Non-pigmented ciliary epithelial cell (primary cell): ENCODE measurements around the gene FZR1.
A peak's percentile ranks its signal among the peaks of the same experiment; 100 is the strongest.
"Not testable (repeated sequence)": the region's sequence is repeated elsewhere in the genome, so short reads cannot be mapped to it uniquely, and the experiment has no call there.

Source experiments
- DNase-seq: peaks from one replicate; pipeline ENCODE4 v3.0.0-alpha.2; 2010; ENCODE audit warnings: low read depth

The FZR1 gene

DNA sequence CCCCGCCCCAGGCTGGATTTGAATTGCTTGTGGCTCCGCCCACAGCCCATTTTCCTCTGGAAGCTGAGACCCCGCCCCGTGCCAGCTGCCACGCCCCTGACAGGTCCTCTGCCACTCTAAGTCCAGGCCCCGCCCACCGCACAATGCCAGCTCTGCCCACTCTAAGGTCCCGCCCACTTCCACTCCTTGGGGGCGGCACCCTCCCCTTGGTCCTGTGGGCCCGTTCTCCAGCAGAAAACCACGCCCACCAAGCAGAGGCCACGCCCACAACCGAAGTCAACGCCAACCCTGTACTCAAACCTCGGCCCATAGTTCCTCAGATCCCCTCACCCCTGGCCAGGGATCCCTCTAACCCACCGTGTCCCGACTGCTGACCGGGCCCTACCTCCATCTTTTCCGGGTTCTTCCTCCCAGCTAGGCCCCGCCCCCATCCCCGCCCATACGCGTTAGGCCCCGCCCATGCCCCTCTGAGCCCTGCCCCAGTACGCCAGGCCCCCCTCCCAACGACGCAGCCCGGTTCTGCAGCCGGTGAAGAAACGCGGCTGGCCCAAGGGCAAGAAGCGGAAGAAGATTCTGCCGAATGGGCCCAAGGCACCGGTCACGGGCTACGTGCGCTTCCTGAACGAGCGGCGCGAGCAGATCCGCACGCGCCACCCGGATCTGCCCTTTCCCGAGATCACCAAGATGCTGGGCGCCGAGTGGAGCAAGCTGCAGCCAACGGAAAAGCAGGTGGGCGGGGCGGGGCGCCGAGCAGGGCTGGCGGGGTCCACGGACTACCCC lies 67.9 kb downstream of the FZR1 start:
- DNase-seq, result peak; percentile 67

DNA sequence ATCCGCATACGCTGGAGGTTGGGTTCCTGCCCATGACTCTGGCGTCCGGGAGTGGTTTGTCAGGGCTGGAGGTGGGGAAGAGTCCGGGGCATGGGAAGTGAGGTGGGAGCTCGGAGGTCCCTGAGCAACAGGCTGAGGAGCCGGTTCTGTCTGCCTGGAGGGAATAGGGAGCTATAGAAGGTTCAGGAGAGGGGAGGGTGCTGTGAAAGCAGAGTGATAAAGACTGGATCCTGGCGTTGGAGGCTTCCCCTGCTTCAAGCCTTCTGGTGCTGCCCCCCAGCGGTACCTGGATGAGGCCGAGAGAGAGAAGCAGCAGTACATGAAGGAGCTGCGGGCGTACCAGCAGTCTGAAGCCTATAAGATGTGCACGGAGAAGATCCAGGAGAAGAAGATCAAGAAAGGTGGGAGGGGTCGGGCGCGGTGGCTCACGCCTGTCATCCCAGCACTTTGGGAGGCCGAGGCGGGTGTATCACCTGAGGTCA lies 69.2 kb downstream of the FZR1 start:
- DNase-seq, result no peak

DNA sequence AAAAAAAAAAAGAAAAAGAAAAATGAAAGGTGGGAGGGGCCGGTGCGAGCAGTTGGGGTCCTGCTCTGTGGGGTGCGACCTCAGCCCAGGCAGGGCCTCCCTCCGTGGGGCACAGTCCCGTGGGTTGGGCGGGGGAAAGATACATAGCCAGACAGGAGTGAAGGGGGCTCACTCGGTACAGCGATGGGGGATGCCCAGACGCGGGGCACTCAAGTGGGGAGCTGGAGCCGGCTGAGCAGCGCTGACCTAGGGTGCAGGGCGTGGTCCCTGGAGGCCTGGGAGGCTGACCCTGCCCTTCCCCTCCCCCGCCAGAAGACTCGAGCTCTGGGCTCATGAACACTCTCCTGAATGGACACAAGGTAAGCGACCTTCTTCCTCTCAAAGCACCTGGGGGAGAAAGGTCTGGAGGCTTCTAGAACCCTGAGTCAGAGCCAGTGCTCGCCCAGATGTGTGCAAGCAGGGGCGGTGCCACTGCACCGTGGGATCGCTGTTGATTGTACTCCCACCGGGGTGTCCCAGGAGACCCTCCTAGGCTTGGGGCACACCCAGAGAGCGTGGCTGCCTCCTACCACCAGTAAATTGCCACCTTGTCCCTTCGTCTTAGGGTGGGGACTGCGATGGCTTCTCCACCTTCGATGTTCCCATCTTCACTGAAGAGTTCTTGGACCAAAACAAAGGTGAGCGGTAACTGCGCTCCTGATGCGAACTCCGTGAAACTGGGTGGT lies 70.0 kb downstream of the FZR1 start:
- DNase-seq, result no peak

DNA sequence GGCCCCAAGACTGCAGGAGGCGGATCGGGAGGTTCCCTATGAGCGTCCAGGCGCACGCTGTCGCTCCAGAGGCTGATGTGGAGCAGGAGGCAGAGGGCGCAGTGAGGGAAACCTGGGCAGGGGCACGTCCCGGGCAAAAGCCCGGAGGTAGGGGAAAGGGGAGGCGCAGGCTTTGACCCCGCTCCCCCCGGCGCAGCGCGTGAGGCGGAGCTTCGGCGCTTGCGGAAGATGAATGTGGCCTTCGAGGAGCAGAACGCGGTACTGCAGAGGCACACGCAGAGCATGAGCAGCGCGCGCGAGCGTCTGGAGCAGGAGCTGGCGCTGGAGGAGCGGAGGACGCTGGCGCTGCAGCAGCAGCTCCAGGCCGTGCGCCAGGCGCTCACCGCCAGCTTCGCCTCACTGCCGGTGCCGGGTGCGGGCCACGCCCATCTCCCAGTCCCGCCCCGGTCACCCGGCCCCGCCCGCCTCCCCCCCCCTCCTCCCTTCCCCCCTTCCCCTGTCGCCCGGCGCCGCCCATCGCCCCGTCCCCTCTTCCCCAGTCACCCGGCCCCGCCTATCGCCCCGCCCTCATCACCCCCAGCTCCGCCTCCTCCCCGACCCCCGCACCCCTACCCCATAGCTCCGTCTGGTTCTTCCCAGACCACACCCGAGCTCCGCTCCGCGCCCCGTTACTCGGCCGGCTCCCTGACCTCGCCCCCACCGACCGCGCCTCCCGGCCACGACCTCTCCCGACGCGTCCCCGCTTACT lies 70.8 kb downstream of the FZR1 start:
- no peak for DNase-seq

DNA sequence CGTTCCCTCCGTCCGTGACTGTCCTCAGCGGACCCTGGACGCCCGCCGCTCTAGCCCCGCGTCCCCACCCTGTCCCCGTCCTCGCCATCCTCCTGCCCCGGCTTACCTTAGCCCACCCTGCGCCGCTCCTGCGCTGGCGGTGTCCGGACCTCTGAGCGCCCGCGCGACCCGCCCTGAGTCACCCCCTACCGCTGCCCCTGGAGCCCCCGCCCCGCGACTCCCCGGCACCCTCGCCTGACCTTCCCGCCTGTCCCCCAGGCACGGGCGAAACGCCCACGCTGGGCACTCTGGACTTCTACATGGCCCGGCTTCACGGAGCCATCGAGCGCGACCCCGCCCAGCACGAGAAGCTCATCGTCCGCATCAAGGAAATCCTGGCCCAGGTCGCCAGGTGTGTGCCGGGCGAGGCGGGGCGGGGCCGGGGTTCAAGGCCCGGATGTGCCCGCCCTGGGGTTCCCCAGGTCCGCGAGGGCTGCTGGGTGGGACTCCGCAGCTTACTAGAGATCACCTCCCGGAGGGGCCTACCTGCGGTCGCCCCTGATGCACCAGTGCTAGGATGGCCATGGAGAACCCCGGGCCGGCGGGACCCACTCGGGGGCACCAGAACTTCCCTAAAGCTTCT lies 71.7 kb downstream of the FZR1 start:
- DNase-seq, result no peak

DNA sequence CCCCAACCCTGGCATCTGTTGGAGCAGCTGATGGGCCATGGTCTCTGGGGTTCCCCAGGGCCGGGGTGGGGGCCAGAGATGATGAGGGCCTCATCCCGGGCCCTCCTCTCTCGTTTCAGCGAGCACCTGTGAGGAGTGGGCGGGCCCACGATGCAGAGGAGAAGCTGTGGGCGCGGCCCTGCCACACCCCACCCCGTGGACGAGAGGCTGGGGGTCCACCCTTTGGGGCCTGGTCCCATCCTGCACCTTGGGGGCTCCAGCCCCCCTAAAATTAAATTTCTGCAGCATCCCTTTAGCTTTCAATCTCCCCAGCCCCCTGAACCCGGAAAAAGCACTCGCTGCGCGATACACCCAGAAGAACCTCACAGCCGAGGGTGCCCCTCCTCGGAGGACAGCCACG lies 72.3 kb downstream of the FZR1 start:
- DNase-seq, result no peak

DNA sequence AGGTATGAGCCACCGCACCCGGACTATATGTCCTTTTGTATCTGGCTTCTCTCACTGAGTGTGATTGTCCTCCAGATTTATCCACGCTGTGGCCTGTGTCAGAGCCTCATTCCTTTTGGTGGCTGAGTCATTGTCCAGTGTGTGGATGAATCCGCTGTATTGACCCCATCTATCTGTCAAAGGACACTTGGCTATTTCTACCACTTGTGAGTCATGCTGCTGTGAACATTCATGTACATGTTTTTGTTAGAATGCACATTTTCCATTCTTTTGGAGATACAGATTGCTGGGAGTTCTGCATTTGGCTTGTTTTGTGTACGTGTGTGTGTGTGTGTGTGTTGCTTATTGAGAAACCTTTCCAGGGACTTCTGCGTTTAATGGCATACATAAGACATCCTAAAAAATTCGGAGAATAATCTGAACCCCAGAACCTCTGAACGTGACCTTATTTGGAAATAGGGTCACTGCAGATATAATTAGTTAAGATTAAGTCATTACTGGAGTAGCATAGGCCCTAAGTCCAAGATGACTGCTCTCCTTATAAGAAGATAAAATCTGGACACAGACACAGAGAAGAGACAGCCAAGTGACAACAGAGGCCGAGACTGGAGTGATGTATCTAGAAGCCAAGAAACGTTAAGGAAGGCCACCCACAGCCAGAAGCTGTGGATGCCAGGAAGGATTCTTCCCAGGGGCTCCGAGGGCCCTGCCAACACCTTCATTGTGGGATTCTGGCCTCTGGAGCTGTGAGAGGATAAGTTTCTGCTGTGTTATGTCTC lies 74.2 kb downstream of the FZR1 start:
- DNase-seq, result peak; percentile 83

DNA sequence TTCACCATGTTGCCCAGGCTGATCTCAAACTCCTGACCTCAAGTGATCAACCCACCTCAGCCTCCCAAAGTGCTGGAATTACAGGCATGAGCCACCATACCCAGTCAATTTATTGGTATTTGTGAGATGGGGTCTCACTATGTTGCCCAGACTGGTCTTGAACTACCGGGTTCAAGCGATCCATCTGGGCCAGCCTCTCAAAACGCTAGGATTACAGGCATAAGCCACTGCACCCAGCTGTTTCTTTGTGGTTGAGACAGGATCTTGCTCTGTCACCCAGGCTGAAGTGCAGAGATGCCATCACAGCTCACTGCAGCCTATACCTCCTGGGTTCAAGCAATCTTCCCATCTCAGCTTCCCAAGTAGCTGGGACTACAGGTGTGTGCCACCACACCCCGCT lies 75.7 kb downstream of the FZR1 start:
- not testable (repeated sequence) for DNase-seq

DNA sequence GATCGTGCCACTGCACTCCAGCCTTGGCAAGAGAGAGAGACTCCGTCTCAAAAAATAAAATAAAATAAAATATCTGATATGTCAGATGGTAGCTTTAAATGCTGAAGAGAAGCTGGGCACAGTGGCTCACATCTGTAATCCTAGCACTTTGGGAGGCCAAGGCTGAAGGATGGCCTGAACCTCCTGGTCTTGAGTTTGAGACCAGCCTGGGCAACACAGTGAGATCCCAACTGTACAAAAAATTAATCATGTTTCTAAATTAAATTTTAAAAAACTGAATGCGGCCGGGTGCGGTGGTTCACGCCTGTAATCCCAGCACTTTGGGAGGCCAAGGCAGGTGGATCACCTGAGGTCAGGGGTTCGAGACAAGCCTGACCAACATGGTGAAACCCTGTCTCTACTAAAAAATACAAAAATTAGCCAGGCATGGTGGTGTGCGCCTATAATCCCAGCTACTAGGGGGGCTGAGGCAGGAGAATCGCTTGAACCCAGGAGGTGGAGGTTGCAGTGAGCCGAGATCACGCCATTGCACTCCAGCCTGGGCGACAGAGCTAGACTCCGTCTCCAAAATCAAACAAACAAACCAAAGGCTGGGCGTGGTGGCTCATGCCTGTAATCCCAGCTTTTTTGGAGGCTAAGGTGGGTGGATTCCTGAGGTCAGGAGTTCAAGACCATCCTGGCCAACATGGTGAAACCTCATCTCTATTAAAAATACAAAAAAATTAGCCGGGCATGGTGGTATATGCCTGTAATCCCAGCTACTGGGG lies 78.1 kb downstream of the FZR1 start:
- DNase-seq, result not testable (repeated sequence)

DNA sequence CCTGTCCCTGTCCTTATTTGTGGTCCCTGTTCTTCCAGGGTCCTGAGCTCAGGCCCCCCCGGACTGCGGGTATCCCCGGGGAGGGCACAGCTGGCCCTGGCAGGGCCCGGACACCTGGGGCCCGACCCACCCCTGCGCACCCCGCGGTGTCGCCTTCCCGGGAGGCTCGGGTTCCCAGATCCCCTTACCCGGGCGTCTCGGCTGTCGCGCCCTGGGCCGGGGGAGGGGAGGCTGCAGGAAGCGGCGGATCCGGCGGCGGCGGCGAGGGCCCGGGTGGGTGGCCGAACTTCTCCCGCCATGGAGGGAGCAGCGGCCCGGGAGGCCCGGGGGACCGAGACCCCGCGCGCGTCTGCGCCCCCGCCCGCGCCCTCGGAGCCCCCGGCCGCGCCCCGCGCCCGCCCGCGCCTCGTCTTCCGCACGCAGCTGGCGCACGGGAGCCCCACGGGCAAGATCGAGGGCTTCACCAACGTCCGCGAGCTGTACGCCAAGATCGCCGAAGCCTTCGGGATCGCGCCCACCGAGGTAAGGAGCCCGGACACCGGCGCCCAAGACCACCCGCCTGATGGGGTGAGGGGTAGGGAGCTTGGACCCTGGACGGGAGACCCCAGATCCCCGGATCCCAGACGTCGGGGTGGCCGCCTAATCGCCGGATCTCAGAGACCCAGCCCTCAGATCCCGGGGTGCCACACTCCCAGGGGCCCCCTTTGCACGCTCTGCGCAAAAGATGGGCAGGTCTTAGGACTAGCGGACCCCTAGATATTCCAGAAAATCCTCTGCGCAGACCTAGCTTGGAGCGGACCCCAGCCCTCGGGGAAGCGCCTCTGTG lies 79.4 kb downstream of the FZR1 start, which contains the start of gene GIPC3:
TSS of gene GIPC3 (plus strand) at position 178 of the 826 bp plus-strand sequence. CDS start at position 298, 120 bp downstream.
- no peak for DNase-seq

DNA sequence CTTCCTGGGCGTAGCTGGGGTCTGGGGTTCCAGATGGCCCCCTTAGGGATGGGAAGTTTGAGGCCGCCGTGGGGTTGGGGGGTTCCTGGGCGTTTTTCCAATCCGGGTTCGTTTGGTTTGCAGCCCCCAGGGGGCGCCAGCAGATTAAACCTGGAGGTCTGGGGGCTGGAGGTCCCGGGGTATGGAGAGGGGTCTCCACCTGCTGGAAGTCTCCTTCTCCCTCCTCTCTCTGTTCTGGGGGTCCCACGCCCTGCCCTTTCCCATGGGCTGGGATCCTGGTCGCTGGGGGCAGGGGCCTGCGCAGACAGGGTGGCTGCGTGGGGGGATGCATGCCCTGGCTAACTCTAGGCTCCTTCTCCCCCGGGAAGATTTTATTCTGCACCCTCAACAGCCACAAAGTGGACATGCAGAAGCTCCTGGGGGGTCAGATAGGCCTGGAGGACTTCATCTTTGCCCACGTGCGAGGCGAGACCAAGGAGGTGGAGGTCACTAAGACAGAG lies 80.1 kb downstream of the FZR1 start:
- no peak for DNase-seq

DNA sequence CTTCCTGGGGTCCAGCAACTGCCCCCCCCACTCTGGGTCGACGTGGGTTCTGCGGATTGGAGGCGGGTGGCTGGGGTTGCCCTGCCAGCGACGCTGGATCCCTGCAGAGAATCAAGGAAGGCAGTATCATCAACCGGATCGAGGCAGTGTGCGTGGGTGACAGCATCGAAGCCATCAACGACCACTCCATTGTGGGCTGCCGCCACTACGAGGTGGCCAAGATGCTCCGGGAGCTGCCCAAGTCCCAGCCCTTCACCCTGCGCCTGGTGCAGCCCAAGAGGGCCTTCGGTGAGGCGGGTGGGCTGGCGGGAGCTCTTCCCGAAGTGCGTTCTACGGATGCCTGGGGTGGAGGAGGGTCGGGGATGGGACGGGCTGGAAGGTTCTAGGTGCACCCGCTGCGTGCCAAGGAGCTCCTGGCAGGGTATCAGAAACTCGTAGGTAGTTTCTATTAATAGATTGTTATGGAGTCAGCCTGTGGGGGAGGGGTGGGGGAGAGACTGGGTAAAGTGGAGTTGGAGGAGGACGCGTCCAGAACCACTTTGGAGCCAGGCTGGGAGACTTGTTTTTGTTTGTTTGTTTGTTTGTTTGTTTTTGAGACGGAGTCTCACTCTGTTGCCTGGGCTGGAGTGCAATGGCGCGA lies 80.7 kb downstream of the FZR1 start:
- DNase-seq, result no peak
